Hepatocyte (in vitro differentiated cells): ENCODE measurements around the gene PRRX1.

Experiments used
- EZH2 ChIP-seq: fragments of 200-600 bp; sonication (generic); IDR thresholded peaks from 2 replicates; pipeline ENCODE4 v1.6.1; 2016; ENCODE audit warnings: antibody characterized with exemption, mild to moderate bottlenecking, borderline replicate concordance
- EZH2phosphoT487 ChIP-seq: fragments of 200-600 bp; sonication (generic); IDR thresholded peaks from one replicate; pipeline ENCODE4 v1.6.1; 2018; ENCODE audit warnings: antibody characterized with exemption, mild to moderate bottlenecking, low read depth, moderate library complexity; ENCODE audit not compliant: unreplicated experiment, severe bottlenecking

DNA sequence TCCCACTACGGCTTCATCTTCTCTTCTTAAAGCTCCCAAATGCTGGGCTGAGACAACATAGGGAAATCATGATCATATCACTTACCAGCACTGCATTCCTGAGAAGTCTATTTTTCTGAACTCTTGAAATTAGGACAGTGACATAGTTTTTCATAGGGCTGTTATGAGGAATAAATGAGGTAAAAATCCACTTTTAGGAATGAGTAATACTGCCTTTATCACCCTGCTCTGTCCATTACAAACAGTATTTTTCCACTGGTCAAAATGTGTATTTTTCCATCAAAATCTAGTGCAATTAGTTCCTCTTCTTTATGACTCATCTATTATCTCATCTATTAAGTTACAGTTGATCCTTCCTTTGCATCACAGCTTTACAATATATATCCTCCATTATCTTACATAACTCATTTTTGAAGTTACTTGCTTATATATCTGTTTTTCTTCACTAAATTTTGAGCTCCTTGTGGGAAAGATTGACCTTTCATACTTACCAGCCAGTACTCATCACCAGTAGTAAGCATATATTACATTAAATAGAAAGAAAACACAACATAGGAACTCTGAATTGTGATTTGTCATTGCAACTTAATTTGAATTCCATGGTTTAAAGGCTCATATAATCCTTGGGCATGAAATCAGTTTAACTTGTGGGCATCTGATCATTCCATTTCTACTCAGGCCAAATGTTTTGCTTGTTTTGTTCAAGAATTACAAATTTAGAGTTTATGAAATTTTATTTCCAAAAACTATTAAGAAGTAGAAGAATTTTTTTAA, 37.1 kb downstream of the PRRX1 start:
- TF ChIP-seq EZH2phosphoT487 (no peak), EZH2 (no peak)
